ENCODE measurements around the gene PCSK1. TPM values are rescaled to one million over a fixed set of nuclear protein-coding genes. Genes with fewer than 3 reads are reported as not detected.
"Not testable (repeated sequence)": the region's sequence is repeated elsewhere in the genome, so short reads cannot be mapped to it uniquely, and the experiment has no call there.

PCSK1 gene
- total RNA-seq, 6 experiments from 2014 or later, result not detected

DNA sequence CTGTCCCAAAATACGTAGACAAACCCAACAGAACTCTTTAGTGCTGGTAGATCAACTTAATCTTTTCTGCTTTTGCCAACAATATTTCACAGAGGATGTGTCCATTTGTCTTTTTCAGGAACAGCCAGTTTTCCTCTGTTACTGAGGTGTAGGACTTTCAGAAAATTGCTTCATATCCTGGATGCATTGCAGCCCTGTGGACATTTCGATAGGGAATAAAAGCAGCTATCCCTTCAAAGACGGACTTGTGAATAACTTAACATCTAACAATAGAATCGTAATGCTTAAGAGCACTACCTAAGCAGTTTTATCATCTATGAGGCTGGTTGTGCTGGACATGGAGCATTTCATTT, 59.7 kb downstream of the PCSK1 start:
- Mint-ChIP-seq H3K4me1 (ENCODE audit: low read depth) (no peaks in the 10 kb centered on the region), H3K4me3 (no peak overlapping the region), H3K9me3 (no peaks in the 10 kb centered on the region), H3K27me3 (ENCODE audit: insufficient read depth) (peaks cover 21% of the 10 kb centered on the region), H3K36me3 (ENCODE audit: low read depth) (no peaks in the 10 kb centered on the region), H3K27ac (no peak overlapping the region)
- no peak for DNase-seq
- TF ChIP-seq, protein P1, sequence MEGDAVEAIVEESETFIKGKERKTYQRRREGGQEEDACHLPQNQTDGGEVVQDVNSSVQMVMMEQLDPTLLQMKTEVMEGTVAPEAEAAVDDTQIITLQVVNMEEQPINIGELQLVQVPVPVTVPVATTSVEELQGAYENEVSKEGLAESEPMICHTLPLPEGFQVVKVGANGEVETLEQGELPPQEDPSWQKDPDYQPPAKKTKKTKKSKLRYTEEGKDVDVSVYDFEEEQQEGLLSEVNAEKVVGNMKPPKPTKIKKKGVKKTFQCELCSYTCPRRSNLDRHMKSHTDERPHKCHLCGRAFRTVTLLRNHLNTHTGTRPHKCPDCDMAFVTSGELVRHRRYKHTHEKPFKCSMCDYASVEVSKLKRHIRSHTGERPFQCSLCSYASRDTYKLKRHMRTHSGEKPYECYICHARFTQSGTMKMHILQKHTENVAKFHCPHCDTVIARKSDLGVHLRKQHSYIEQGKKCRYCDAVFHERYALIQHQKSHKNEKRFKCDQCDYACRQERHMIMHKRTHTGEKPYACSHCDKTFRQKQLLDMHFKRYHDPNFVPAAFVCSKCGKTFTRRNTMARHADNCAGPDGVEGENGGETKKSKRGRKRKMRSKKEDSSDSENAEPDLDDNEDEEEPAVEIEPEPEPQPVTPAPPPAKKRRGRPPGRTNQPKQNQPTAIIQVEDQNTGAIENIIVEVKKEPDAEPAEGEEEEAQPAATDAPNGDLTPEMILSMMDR (IDR thresholded peaks at IDR 0.05), result no peak

DNA sequence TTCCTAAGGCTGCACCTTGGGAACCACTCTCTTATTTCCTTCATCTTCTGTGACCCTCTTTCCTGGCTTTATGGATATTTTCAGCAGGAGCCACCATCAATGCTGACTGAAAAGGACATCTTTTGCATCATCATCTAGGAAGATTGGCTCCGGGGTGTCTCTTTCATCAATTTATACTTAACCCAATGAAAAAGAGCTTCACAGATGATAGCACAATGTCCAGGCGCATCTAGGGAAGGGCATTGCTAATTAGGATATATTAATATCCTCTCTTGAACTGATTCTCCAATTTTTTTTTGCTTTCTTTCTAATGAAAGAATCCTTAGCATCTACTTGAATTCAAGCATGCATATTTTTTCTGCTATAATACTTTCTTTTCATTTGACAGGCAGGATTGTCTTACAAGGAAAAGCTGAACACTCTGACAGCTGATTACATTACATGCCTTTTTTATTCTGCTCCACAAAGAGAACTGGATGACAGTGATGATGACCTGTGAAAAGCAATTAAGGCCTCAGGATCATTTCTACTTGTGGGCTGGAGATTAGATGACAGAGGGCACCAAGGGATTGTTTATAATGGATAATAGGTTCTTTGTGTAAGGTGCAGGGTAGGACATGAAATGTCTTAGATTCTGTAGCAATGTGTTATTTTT, 60.2 kb downstream of the PCSK1 start:
- DNase-seq, result no peak
- no peak overlapping the region for H3K4me3 Mint-ChIP-seq
- no peaks in the 10 kb centered on the region for H3K9me3 Mint-ChIP-seq
- no peaks in the 10 kb centered on the region for H3K36me3 Mint-ChIP-seq (ENCODE audit: low read depth)
- TF ChIP-seq, protein P1 (IDR thresholded peaks at IDR 0.05), result no peak
- no peaks in the 10 kb centered on the region for H3K4me1 Mint-ChIP-seq (ENCODE audit: low read depth)
- H3K27me3 Mint-ChIP-seq (ENCODE audit: insufficient read depth), result peaks cover 24% of the 10 kb centered on the region
- no peak overlapping the region for H3K27ac Mint-ChIP-seq

DNA sequence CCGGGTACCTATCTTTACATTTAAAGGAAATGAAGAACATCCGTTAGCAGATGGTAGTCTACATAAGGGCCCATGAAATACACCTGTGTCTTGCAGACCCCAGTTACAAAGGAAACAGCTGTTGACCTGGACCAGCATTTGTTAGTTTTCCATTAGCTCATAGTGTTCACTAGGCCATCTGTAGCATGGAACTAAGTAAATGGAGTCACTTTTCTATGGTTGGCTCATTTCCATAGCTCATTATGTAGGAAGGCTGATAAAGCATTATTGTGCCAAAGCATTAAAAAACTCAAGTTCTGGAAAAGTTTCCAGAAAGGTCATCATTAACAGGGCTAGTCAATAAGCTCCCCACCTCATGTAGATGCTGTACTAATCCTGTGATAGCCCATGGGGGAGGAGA, 62.1 kb downstream of the PCSK1 start:
- Mint-ChIP-seq H3K4me3 (no peak overlapping the region), H3K27me3 (ENCODE audit: insufficient read depth) (peaks cover 31% of the 10 kb centered on the region), H3K36me3 (ENCODE audit: low read depth) (no peaks in the 10 kb centered on the region), H3K27ac (no peak overlapping the region), H3K9me3 (no peaks in the 10 kb centered on the region; the same call in 1 of the 2 replicates), H3K4me1 (ENCODE audit: low read depth) (no peaks in the 10 kb centered on the region)
- TF ChIP-seq, protein P1 (IDR thresholded peaks at IDR 0.05), result no peak
- DNase-seq, result no peak

DNA sequence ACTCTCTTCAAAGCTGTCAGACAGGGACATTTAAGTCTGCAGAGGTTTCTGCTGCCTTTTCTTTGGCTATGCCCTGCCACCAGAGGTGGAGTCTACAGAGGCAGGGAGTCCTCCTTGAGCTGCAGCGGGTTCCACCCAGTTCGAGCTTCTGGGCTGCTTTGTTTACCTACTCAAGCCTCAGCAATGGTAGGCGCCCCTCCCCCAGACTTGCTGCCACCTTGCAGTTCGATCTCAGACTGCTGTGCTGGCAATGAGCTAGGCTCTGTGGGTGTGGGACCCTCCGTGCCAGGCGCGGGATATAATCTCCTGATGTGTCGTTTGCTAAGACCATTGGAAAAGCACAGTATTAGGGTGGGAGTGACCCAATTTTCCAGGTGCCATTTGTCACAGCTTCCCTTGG, 65.7 kb downstream of the PCSK1 start:
- DNase-seq; H3K9me3 Mint-ChIP-seq; H3K4me3 Mint-ChIP-seq; H3K36me3 Mint-ChIP-seq (ENCODE audit: low read depth); H3K27ac Mint-ChIP-seq; H3K4me1 Mint-ChIP-seq (ENCODE audit: low read depth): not testable (repeated sequence)
- H3K27me3 Mint-ChIP-seq (ENCODE audit: insufficient read depth), result peaks cover 30% of the 10 kb centered on the region

DNA sequence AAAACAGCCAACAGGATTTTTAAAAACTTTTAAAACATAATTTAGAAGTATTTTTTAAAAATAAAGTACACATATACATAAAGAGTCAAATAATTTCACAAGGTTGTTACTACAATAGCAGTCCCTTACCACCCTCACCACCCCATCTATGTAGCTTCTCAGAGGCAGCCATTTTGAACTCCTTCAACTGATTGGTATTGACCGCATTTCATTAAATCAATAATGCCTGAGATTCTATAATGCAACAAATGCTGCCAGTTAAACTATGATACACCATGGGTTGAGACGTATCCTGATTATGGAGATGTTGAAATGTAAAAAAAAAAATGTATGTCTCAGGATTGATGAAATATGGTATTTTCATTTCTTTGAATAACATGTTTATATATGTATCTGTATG, 78.8 kb downstream of the PCSK1 start:
- peaks cover 8% of the 10 kb centered on the region; the same call in 1 of the 2 replicates for H3K9me3 Mint-ChIP-seq
- H3K4me3 Mint-ChIP-seq, result no peak overlapping the region
- no peak for DNase-seq
- TF ChIP-seq, protein P1 (IDR thresholded peaks at IDR 0.05), result no peak
- no peaks in the 10 kb centered on the region; the same call in 1 of the 2 replicates for H3K36me3 Mint-ChIP-seq (ENCODE audit: low read depth)
- no peaks in the 10 kb centered on the region for H3K4me1 Mint-ChIP-seq (ENCODE audit: low read depth)
- H3K27ac Mint-ChIP-seq, result no peak overlapping the region
- H3K27me3 Mint-ChIP-seq (ENCODE audit: insufficient read depth), result peaks cover 14% of the 10 kb centered on the region

DNA sequence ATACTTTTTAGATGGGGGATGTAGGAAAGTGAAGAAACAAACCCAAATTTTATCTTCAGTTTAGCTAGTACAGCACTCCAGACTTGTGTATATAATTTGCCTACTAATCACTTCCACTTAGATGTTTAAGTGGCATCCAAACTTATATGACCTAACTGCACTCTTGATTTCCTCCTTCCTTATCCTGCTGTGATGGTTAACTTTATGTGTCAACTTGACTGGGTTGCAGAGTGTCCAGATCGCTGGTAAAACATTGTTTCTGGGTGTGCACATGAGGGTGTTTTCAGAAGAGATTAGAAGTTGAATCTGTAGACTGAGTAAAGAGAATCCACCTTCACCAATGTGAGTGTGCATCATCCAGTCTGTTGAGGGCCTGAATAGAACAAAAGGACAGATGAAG, 79.8 kb downstream of the PCSK1 start:
- H3K36me3 Mint-ChIP-seq (ENCODE audit: low read depth), result no peaks in the 10 kb centered on the region; the same call in 1 of the 2 replicates
- DNase-seq, result no peak
- no peak overlapping the region for H3K4me3 Mint-ChIP-seq
- H3K27ac Mint-ChIP-seq, result no peak overlapping the region
- H3K4me1 Mint-ChIP-seq (ENCODE audit: low read depth), result no peaks in the 10 kb centered on the region
- TF ChIP-seq, protein P1 (IDR thresholded peaks at IDR 0.05), result no peak
- H3K9me3 Mint-ChIP-seq, result peaks cover 8% of the 10 kb centered on the region; the same call in 1 of the 2 replicates
- peaks cover 11% of the 10 kb centered on the region for H3K27me3 Mint-ChIP-seq (ENCODE audit: insufficient read depth)

Data from HFFc6 (cell line).